HG02938 (cell line): ENCODE results near the gene CAMK2D.
"Not testable (repeated sequence)": the region's sequence is repeated elsewhere in the genome, so short reads cannot be mapped to it uniquely, and the experiment has no call there.

Experiments
- ATAC-seq: cut with Tn5 transposase; IDR thresholded peaks from one replicate; pipeline ENCODE4 v1.9.1; 2021; ENCODE audit warnings: mild to moderate bottlenecking, moderate library complexity; ENCODE audit not compliant: unreplicated experiment

Gene CAMK2D

GRCh38 chr4:113687067-113687718 lies 74.3 kb downstream of the CAMK2D start:
- ATAC-seq, result no peak

GRCh38 chr4:113685157-113685556 lies 76.4 kb downstream of the CAMK2D start:
- not testable (repeated sequence) for ATAC-seq

- ATAC-seq, result no peak
These were observed 76.9 kb downstream of the CAMK2D start for GRCh38 chr4:113684534-113685091.

DNA sequence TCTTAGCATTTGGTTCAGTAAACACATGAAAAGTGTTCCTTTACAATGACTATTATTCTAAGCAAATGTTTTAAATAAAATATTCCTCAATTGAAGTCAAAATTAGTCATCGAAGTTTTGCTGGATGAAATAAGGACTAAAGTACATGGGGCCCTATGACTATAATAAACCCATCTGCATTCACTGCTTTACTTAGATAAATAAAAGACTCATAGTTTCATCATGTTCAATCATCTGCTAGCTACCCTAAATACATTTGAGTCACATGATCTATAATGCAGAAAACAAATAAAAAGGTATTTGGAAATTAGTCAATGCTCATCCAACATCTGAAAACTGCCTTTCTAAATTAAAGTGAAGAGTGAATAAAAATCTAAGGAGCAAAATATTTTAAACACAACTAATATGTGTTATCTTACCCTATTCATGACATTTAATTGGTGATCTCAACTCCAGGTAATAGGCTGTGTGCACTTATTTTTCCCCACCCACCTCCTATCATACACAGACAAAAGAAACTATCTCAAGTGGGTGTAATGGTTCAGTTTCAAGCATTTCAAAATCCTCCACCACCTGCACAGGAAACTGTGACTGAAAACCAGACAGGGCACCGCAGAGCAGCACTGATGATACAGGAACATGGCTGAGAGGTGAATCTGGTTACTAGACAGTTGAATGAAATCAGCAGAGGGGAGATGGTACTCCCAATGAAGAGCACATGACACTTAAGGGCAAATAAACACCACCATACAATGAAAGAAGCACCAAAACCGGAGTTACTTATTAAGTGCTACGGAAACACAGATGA lies 78.6 kb downstream of the CAMK2D start:
- peak; percentile 98 for ATAC-seq

- ATAC-seq, result no peak
These were observed 82.9 kb downstream of the CAMK2D start for GRCh38 chr4:113678641-113679040.

DNA sequence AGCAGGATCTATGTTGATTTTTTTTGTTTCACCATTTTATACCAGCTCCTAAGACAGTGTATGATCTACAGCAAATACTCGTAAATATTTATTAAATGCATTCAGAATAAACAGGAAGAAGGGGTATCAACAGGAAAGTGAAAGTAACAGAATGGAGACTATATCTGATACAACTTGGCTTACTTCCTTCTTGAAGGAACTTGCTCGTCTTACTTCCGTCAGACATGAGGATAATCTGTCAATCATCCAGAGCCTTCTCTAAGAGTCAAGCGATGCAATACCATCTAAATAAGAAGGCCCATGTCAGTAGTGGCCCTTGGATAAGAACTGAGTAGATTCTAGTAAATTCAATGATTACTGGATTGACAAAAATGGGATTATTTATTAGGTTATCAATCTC lies 84.2 kb downstream of the CAMK2D start:
- ATAC-seq, result no peak

GRCh38 chr4:113675731-113676697 lies 85.5 kb downstream of the CAMK2D start:
- ATAC-seq, result no peak

GRCh38 chr4:113674733-113675132 lies 86.8 kb downstream of the CAMK2D start:
- no peak for ATAC-seq

DNA sequence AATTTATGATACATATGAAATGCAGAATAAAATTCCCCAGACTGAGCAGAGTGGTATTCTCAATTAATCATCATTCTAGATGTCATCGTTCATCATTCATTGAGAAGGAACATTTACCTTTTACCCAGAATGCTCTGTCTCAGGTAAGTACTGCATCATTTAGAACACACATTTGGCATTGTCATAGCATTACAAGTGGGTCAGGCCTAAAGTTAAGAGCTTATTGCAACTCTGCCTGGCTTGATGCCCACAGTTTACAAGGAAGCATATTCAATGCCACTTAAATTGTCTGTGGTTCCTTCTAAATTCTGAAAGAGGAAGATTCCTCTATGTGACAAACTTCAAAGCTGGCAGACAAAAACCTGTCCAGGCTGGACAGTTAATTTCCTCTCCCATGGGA lies 87.3 kb downstream of the CAMK2D start:
- ATAC-seq, result no peak

- peak; percentile 91 for ATAC-seq
These were observed 88.1 kb downstream of the CAMK2D start for GRCh38 chr4:113673450-113673849.

DNA sequence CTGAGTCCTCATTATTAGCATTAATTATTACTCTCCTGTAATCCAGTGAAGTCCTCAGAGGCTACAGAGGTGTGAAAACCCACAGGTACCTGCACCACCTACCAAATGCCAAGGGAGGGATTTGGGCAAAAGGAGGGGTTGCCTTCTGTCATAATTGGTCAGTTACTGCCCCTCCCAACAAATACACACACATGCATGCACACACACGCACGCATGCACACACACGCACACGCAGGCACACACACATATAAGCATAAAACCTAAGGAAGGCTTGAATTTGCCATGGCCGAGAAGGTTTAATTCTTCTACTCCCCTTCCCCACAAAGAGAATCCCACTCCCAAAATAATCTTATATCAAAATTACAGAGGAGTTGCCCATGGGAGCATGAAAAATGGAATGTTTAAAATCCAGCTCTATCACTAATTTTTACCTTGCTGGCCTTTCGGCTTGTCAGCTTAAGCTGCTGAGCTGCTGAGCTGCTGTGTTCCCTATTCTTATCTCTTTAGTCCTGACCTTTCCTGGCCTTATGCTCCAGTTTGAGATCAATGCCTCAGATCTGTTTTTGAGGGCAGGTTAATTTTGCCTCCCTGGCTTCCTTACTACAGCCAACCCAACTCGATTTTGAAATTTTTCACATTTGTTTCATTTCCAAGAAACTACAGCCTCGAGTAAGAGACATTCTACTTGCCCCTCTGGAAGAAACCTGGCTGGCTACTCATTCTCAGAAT lies 95.0 kb downstream of the CAMK2D start:
- ATAC-seq, result no peak

GRCh38 chr4:113665036-113665435 lies 96.5 kb downstream of the CAMK2D start:
- no peak for ATAC-seq

GRCh38 chr4:113662581-113662980 lies 99.0 kb downstream of the CAMK2D start:
- no peak for ATAC-seq

- no peak for ATAC-seq
These were observed 102.4 kb downstream of the CAMK2D start for GRCh38 chr4:113659127-113659526.

DNA sequence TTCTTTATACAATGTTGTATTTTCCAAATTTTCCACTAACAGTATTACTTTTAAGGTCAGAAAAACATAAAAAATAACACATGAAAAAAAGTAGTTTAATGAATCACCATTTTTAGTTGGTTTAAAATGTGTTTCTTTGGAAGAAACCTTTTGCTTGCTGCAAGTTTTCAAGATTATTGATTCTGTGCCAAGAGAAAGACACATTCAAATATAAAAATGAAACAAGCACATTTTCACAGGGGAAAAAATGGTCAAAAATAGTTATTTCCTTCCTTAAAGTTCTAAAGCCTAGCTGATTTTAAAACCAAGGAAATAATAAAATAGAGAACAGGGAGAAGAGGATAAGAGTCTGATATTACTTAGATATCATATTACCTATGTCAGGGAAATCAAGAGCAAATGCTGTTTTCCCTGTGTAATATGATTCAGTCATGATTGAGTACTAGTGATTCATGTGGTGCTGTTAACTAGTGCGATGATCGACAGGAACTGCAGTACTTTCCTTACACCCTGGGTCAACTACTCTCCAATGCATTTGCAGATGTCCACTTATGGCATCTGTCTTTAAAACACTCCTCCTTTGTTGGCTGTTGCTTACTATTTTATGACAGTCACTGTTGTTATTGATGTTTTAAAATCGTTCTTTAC lies 103.8 kb downstream of the CAMK2D start:
- ATAC-seq, result no peak

GRCh38 chr4:113653871-113654270 lies 107.7 kb downstream of the CAMK2D start:
- ATAC-seq, result no peak

- ATAC-seq, result no peak
These were observed 115.1 kb downstream of the CAMK2D start for GRCh38 chr4:113646442-113646822.

- ATAC-seq, result no peak
These were observed 115.6 kb downstream of the CAMK2D start for GRCh38 chr4:113645771-113646441.

DNA sequence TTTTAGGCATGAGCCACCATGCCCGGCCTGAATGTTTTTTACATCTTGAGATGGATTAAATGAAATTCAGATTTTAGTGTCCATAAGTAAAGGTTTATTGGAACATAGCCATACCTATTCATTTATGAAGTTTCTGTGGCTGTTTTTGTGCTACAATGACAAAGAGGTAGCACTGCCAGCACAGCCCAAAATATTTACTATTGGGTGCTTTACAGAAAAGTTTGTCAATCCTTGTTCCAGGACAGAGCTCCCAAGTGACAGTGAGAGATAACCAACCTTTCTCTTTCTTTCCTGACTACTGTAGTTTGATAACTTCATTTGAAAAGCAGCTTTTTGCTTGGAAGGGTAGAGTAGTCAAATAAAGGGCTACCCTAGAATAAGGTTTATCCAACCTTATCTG lies 116.2 kb downstream of the CAMK2D start:
- no peak for ATAC-seq
